MM.1S (cell line): ENCODE measurements around the gene RWDD3.

Experiments used
- EZH2phosphoT487 ChIP-seq: fragments of 300-600 bp; sonication (generic); IDR thresholded peaks from 2 replicates; pipeline ENCODE4 v1.6.1; 2018; ENCODE audit warnings: antibody characterized with exemption, low read length
- TF ChIP-seq, protein P1 (sequence below): fragments of 300-600 bp; sonication (generic); IDR thresholded peaks from 2 replicates; pipeline ENCODE4 v1.5.1; 2016; ENCODE audit warnings: antibody characterized with exemption, low read length, mixed read lengths

DNA sequence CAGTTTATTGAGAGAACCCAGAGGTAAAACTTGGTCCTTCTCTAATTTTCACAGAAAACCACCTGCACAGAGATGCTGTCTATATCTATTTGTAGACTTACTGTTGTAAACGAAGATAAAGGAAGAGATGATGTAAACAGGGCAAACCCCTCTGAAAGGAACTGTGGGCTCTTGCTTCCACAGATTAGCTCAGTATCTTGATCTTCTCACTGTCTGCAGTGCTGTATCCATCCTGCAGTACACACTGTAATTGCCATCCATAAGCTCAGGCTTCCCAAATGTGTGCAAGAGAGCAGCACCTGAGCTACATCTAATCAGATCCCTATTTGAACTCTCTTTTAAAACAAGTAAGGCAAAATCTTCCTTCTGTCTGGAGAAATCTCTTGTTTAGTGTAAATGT, 16.6 kb upstream of the RWDD3 start:
- TF ChIP-seq, protein P1, sequence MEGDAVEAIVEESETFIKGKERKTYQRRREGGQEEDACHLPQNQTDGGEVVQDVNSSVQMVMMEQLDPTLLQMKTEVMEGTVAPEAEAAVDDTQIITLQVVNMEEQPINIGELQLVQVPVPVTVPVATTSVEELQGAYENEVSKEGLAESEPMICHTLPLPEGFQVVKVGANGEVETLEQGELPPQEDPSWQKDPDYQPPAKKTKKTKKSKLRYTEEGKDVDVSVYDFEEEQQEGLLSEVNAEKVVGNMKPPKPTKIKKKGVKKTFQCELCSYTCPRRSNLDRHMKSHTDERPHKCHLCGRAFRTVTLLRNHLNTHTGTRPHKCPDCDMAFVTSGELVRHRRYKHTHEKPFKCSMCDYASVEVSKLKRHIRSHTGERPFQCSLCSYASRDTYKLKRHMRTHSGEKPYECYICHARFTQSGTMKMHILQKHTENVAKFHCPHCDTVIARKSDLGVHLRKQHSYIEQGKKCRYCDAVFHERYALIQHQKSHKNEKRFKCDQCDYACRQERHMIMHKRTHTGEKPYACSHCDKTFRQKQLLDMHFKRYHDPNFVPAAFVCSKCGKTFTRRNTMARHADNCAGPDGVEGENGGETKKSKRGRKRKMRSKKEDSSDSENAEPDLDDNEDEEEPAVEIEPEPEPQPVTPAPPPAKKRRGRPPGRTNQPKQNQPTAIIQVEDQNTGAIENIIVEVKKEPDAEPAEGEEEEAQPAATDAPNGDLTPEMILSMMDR: no peak
- TF ChIP-seq EZH2phosphoT487: no peak
